Measurements from ENCODE around the gene CAMK1D. TPM values are rescaled to one million over a fixed set of nuclear protein-coding genes. Genes with fewer than 3 reads are reported as not detected.

Gene CAMK1D
- total and polyA plus RNA-seq, 2 of the 8 experiments (the other 6 are each of a cell fraction or from before 2014, with no cell fraction given): 3.5 to 10.6 TPM

DNA sequence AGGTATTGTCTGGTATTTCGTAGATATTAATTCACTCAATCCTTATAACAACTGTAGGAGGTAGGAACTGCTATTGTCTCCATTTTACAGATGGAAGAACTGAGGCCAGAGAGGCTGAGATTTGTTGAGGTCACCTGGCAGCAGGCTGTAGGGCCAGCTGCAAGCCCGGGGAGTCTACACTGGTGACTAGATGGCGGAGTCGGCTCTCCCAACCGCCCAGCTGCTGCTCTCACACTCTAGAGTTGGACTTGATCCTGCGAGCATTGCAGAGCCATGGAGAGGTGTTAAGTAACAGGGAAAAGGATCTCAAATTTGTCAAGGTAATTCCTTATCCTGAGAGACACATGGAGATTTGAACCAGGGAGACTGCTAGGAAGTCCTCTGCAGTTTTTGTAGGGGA is 124.1 kb downstream of the CAMK1D start:
- H4K8ac ChIP-seq (ENCODE audit: extremely low read depth, insufficient read depth, low read length): no peak overlapping the region
- H2BK15ac ChIP-seq (ENCODE audit: low read length): no peak overlapping the region
- H3K4me2 ChIP-seq (ENCODE audit: insufficient read depth in 1 of 2, low read depth in 2 of 2, low read length in 2 of 2): no peak overlapping the region
- no peaks in the 10 kb centered on the region for H3K79me2 ChIP-seq (ENCODE audit: control insufficient read depth in 1 of 2, insufficient read depth in 2 of 2, low read length in 2 of 2)
- H2BK120ac ChIP-seq (replicated peaks; ENCODE audit: low read depth, low read length): no peak overlapping the region
- CTCF ChIA-PET (ENCODE audit: partially characterized antibody): interaction anchor here (2.5 kb wide), 1 partner anchor 11 kb away, joined by 13 read pairs; no protein-coding TSS in a partner anchor
- H3K14ac ChIP-seq (ENCODE audit: insufficient read length): no peak overlapping the region
- H3K4me1 ChIP-seq (replicated peaks in 1 of 4; ENCODE audit: control insufficient read depth in 3 of 4, insufficient read depth in 4 of 4, low read length in 3 of 4): peaks cover 0 to under 1% (median 0%) of the 10 kb centered on the region in 4 experiments; a peak in 2 of 7 replicates
- no peaks in the 10 kb centered on the region for H3K23me2 ChIP-seq (ENCODE audit: low read depth, low read length)
- H3K23ac ChIP-seq (ENCODE audit: insufficient read length): no peak overlapping the region
- H3K27ac ChIP-seq (ENCODE audit: low read depth, low read length): no peak overlapping the region
- no peaks in the 10 kb centered on the region for H3K79me1 ChIP-seq (ENCODE audit: low read depth, low read length)
- no peak for FAIRE-seq
- TF ChIP-seq RAD21 (IDR thresholded peaks at IDR 0.05 in 1 of 2, conservative IDR thresholded peaks at IDR 0.05 in 1 of 2; ENCODE audit: low read depth in 2 of 2, low read length in 2 of 2) (no peak), CHD1 (IDR thresholded peaks at IDR 0.05; ENCODE audit: low read depth, low read length) (no peak), RFX5 (IDR thresholded peaks at IDR 0.05; ENCODE audit: borderline replicate concordance, low read depth, low read length) (no peak), PHF8 (conservative IDR thresholded peaks at IDR 0.05; ENCODE audit: low read depth, low read length) (no peak), KDM1A (IDR thresholded peaks at IDR 0.05; ENCODE audit: borderline replicate concordance, low read length) (peak; percentile 39; the same call in 1 of the 2 replicates), GABPA (IDR thresholded peaks at IDR 0.05; ENCODE audit: borderline replicate concordance, insufficient read depth, low read length) (no peak), SIRT6 (IDR thresholded peaks at IDR 0.05; ENCODE audit: low read length) (no peak)
- H4K91ac ChIP-seq (replicated peaks; ENCODE audit: insufficient read length, low read length): no peak overlapping the region
- DNase-seq (ENCODE audit: low read depth in 1 of 2, low spot score in 2 of 2): no peak
- H3K27me3 ChIP-seq (replicated peaks in 1 of 4; ENCODE audit: control insufficient read depth in 3 of 4, extremely low read depth in 1 of 4, insufficient read depth in 3 of 4, low read length in 3 of 4): no peaks in the 10 kb centered on the region
- H2BK12ac ChIP-seq (ENCODE audit: low read depth, low read length): no peak overlapping the region
- H3K56ac ChIP-seq (replicated peaks; ENCODE audit: insufficient read length, low read depth, low read length): no peak overlapping the region
- H4K20me1 ChIP-seq (replicated peaks in 1 of 2; ENCODE audit: control insufficient read depth in 1 of 2, insufficient read depth in 2 of 2, low read length in 2 of 2): no peaks in the 10 kb centered on the region
- no peak overlapping the region for H2BK5ac ChIP-seq (ENCODE audit: low read depth, low read length)
- no peak overlapping the region for H2BK20ac ChIP-seq (ENCODE audit: low read length)
- no peak overlapping the region for H2AK5ac ChIP-seq (ENCODE audit: low read depth, low read length)
- H3K9me3 ChIP-seq (ENCODE audit: insufficient read depth in 2 of 2, low read depth in 1 of 2, low read length in 1 of 2): no peaks in the 10 kb centered on the region
- no peaks in the 10 kb centered on the region for H3K36me3 ChIP-seq (ENCODE audit: control insufficient read depth in 2 of 4, insufficient read depth in 4 of 4, low read length in 3 of 4)
- H3K4ac ChIP-seq (replicated peaks; ENCODE audit: insufficient read length, low read depth, low read length): no peak overlapping the region
- no peak overlapping the region for H3K18ac ChIP-seq (ENCODE audit: extremely low read depth, low read length)
- POLR2A ChIA-PET (ENCODE audit: partially characterized antibody): no interaction called here
- H2AFZ ChIP-seq (ENCODE audit: low read length): no peak overlapping the region
- no peak overlapping the region for H4K5ac ChIP-seq (ENCODE audit: insufficient read length, low read depth, low read length)
- WGBS, 2 experiments (ENCODE audit: extremely low coverage in 1 of 2, insufficient coverage in 1 of 2, insufficient read length in 1 of 2, insufficient replicate concordance in 2 of 2, low coverage in 1 of 2, low lambda C conversion rate in 2 of 2, missing lambda C conversion rate in 1 of 2): 87% methylated on average over 6 of the region's 6 CpGs; no CpG with 5 or more reads in 1 of the 2 experiments
- no peak overlapping the region for H3K4me3 ChIP-seq (ENCODE audit: extremely low read depth in 1 of 4, insufficient read depth in 2 of 4, low read depth in 3 of 4, low read length in 4 of 4)
- no peak overlapping the region for H3K9ac ChIP-seq (replicated peaks in 1 of 4; ENCODE audit: extremely low read depth in 1 of 4, low read depth in 3 of 4, low read length in 3 of 4)

All from H1 (cell line).